ENCODE measurements around the gene NPTX2.

NPTX2 gene

GRCh38 chr7:98647326-98647725 lies 30.2 kb downstream of the NPTX2 start:
- no CpG with 5 or more reads among the region's 4 CpGs for WGBS (ENCODE audit: extremely low coverage, insufficient coverage, insufficient read length)
- Histone ChIP-seq H2BK120ac (ENCODE audit: insufficient read depth, low read length, poor library complexity) (no peak overlapping the region), H3K27me3 (ENCODE audit: insufficient read depth, low read length) (no peaks in the 10 kb centered on the region), H3K4me1 (ENCODE audit: control insufficient read depth in 1 of 2, insufficient read depth in 2 of 2, low read length in 2 of 2) (no peaks in the 10 kb centered on the region), H2BK12ac (ENCODE audit: low read length) (no peak overlapping the region), H3K79me2 (ENCODE audit: control insufficient read depth, insufficient read depth, low read length, poor library complexity) (no peaks in the 10 kb centered on the region), H3K14ac (ENCODE audit: low read length) (no peak overlapping the region), H3K23ac (ENCODE audit: low read length) (no peak overlapping the region), H3K36me3 (ENCODE audit: control insufficient read depth in 1 of 2, insufficient read depth in 2 of 2, low read length in 2 of 2) (no peaks in the 10 kb centered on the region), H2BK5ac (ENCODE audit: low read depth, low read length, poor library complexity) (no peak overlapping the region), H3K9ac (ENCODE audit: low read length) (no peak overlapping the region), H4K91ac (ENCODE audit: low read depth, low read length) (no peak overlapping the region), H3K4me3 (ENCODE audit: low read depth, low read length) (no peak overlapping the region), H3K18ac (ENCODE audit: low read length) (no peak overlapping the region), H4K12ac (ENCODE audit: low read depth, low read length) (no peak overlapping the region), H2AK5ac (ENCODE audit: low read length) (no peak overlapping the region), H3K4ac (ENCODE audit: low read depth, low read length) (no peak overlapping the region), H2AFZ (ENCODE audit: insufficient read depth, low read length, poor library complexity) (no peak overlapping the region), H3K4me2 (ENCODE audit: low read length) (no peak overlapping the region), H4K8ac (ENCODE audit: low read depth, low read length) (no peak overlapping the region), H3K79me1 (ENCODE audit: low read length) (no peaks in the 10 kb centered on the region), H3K27ac (ENCODE audit: low read depth, low read length) (no peak overlapping the region), H3K9me3 (ENCODE audit: insufficient read depth, low read depth, low read length) (no peaks in the 10 kb centered on the region)
- DNase-seq, result no peak

- no peak overlapping the region for H3K4me3 ChIP-seq (ENCODE audit: low read depth, low read length)
- no peak overlapping the region for H3K27ac ChIP-seq (ENCODE audit: low read depth, low read length)
- no peak overlapping the region for H2BK5ac ChIP-seq (ENCODE audit: low read depth, low read length, poor library complexity)
- H3K4ac ChIP-seq (ENCODE audit: low read depth, low read length), result no peak overlapping the region
- no peak overlapping the region for H2AK5ac ChIP-seq (ENCODE audit: low read length)
- H2BK120ac ChIP-seq (ENCODE audit: insufficient read depth, low read length, poor library complexity), result no peak overlapping the region
- no peaks in the 10 kb centered on the region for H3K36me3 ChIP-seq (ENCODE audit: control insufficient read depth in 1 of 2, insufficient read depth in 2 of 2, low read length in 2 of 2)
- DNase-seq, result no peak
- no peaks in the 10 kb centered on the region for H3K4me1 ChIP-seq (ENCODE audit: control insufficient read depth in 1 of 2, insufficient read depth in 2 of 2, low read length in 2 of 2)
- H3K79me1 ChIP-seq (ENCODE audit: low read length), result no peaks in the 10 kb centered on the region
- no peaks in the 10 kb centered on the region for H3K27me3 ChIP-seq (ENCODE audit: insufficient read depth, low read length)
- no peak overlapping the region for H3K23ac ChIP-seq (ENCODE audit: low read length)
- H3K79me2 ChIP-seq (ENCODE audit: control insufficient read depth, insufficient read depth, low read length, poor library complexity), result no peaks in the 10 kb centered on the region
- no peak overlapping the region for H4K12ac ChIP-seq (ENCODE audit: low read depth, low read length)
- H3K14ac ChIP-seq (ENCODE audit: low read length), result no peak overlapping the region
- no peak overlapping the region for H4K91ac ChIP-seq (ENCODE audit: low read depth, low read length)
- no peak overlapping the region for H2AFZ ChIP-seq (ENCODE audit: insufficient read depth, low read length, poor library complexity)
- no peak overlapping the region for H3K18ac ChIP-seq (ENCODE audit: low read length)
- no peak overlapping the region for H3K9ac ChIP-seq (ENCODE audit: low read length)
- H4K8ac ChIP-seq (ENCODE audit: low read depth, low read length), result no peak overlapping the region
- no CpG with 5 or more reads among the region's 6 CpGs for WGBS (ENCODE audit: extremely low coverage, insufficient coverage, insufficient read length)
- H3K4me2 ChIP-seq (ENCODE audit: low read length), result no peak overlapping the region
- no peak overlapping the region for H2BK12ac ChIP-seq (ENCODE audit: low read length)
- no peaks in the 10 kb centered on the region for H3K9me3 ChIP-seq (ENCODE audit: insufficient read depth, low read depth, low read length)
Measured at GRCh38 chr7:98651760-98652159, 34.7 kb downstream of the NPTX2 start.

GRCh38 chr7:98653601-98654310 lies 36.7 kb downstream of the NPTX2 start:
- Histone ChIP-seq H3K36me3 (ENCODE audit: control insufficient read depth in 1 of 2, insufficient read depth in 2 of 2, low read length in 2 of 2) (no peaks in the 10 kb centered on the region), H3K4me1 (ENCODE audit: control insufficient read depth in 1 of 2, insufficient read depth in 2 of 2, low read length in 2 of 2) (no peaks in the 10 kb centered on the region), H3K4ac (ENCODE audit: low read depth, low read length) (no peak overlapping the region), H3K14ac (ENCODE audit: low read length) (no peak overlapping the region), H3K79me2 (ENCODE audit: control insufficient read depth, insufficient read depth, low read length, poor library complexity) (no peaks in the 10 kb centered on the region), H3K27ac (ENCODE audit: low read depth, low read length) (no peak overlapping the region), H3K79me1 (ENCODE audit: low read length) (no peaks in the 10 kb centered on the region), H4K8ac (ENCODE audit: low read depth, low read length) (no peak overlapping the region), H2BK5ac (ENCODE audit: low read depth, low read length, poor library complexity) (no peak overlapping the region), H3K27me3 (ENCODE audit: insufficient read depth, low read length) (no peaks in the 10 kb centered on the region), H3K18ac (ENCODE audit: low read length) (no peak overlapping the region), H3K4me2 (ENCODE audit: low read length) (no peak overlapping the region), H3K23ac (ENCODE audit: low read length) (no peak overlapping the region), H2BK12ac (ENCODE audit: low read length) (no peak overlapping the region), H3K9me3 (ENCODE audit: insufficient read depth, low read depth, low read length) (no peaks in the 10 kb centered on the region), H2BK120ac (ENCODE audit: insufficient read depth, low read length, poor library complexity) (no peak overlapping the region), H2AFZ (ENCODE audit: insufficient read depth, low read length, poor library complexity) (no peak overlapping the region), H4K12ac (ENCODE audit: low read depth, low read length) (no peak overlapping the region), H2AK5ac (ENCODE audit: low read length) (no peak overlapping the region), H4K91ac (ENCODE audit: low read depth, low read length) (no peak overlapping the region), H3K4me3 (ENCODE audit: low read depth, low read length) (no peak overlapping the region), H3K9ac (ENCODE audit: low read length) (no peak overlapping the region)
- no CpG with 5 or more reads among the region's 6 CpGs for WGBS (ENCODE audit: extremely low coverage, insufficient coverage, insufficient read length)
- DNase-seq, result no peak

GRCh38 chr7:98654524-98655272 lies 37.6 kb downstream of the NPTX2 start:
- no peak overlapping the region for H4K8ac ChIP-seq (ENCODE audit: low read depth, low read length)
- WGBS (ENCODE audit: extremely low coverage, insufficient coverage, insufficient read length), result no CpG with 5 or more reads among the region's 3 CpGs

More at GRCh38 chr7:98654524-98655272, 37.6 kb downstream of the NPTX2 start:
- H3K79me1 ChIP-seq (ENCODE audit: low read length), result no peaks in the 10 kb centered on the region
- H2AFZ ChIP-seq (ENCODE audit: insufficient read depth, low read length, poor library complexity), result no peak overlapping the region
- H3K4ac ChIP-seq (ENCODE audit: low read depth, low read length), result no peak overlapping the region
- no peak overlapping the region for H2BK12ac ChIP-seq (ENCODE audit: low read length)
- no peak overlapping the region for H4K12ac ChIP-seq (ENCODE audit: low read depth, low read length)
- no peak overlapping the region for H3K4me3 ChIP-seq (ENCODE audit: low read depth, low read length)
- H3K79me2 ChIP-seq (ENCODE audit: control insufficient read depth, insufficient read depth, low read length, poor library complexity), result no peaks in the 10 kb centered on the region
- H3K4me2 ChIP-seq (ENCODE audit: low read length), result no peak overlapping the region
- H3K18ac ChIP-seq (ENCODE audit: low read length), result no peak overlapping the region
- no peaks in the 10 kb centered on the region for H3K4me1 ChIP-seq (ENCODE audit: control insufficient read depth in 1 of 2, insufficient read depth in 2 of 2, low read length in 2 of 2)
- no peak overlapping the region for H2BK120ac ChIP-seq (ENCODE audit: insufficient read depth, low read length, poor library complexity)
- H3K27me3 ChIP-seq (ENCODE audit: insufficient read depth, low read length), result no peaks in the 10 kb centered on the region
- H3K27ac ChIP-seq (ENCODE audit: low read depth, low read length), result no peak overlapping the region
- H3K23ac ChIP-seq (ENCODE audit: low read length), result no peak overlapping the region
- H3K36me3 ChIP-seq (ENCODE audit: control insufficient read depth in 1 of 2, insufficient read depth in 2 of 2, low read length in 2 of 2), result no peaks in the 10 kb centered on the region
- H2AK5ac ChIP-seq (ENCODE audit: low read length), result no peak overlapping the region
- no peak overlapping the region for H3K9ac ChIP-seq (ENCODE audit: low read length)
- no peak overlapping the region for H2BK5ac ChIP-seq (ENCODE audit: low read depth, low read length, poor library complexity)
- no peak for DNase-seq
- no peak overlapping the region for H3K14ac ChIP-seq (ENCODE audit: low read length)
- H4K91ac ChIP-seq (ENCODE audit: low read depth, low read length), result no peak overlapping the region
- H3K9me3 ChIP-seq (ENCODE audit: insufficient read depth, low read depth, low read length), result no peaks in the 10 kb centered on the region
